K562 (cell line): ENCODE measurements around the gene THSD8. TPM values are rescaled to one million over a fixed set of nuclear protein-coding genes. Genes with fewer than 3 reads are reported as not detected.

Source experiments
- ATAC-seq: fragments of 200-7000 bp; cut with Tn5 transposase; 3 replicates; pipeline ENCODE4 v1.9.1; 2020; ENCODE audit warnings: moderate library complexity
- BruUV-seq: library from RNA; stranded (reverse); fragments of 400-500 nt; replicated peaks from 2 replicates; lab custom pipeline; 2021; lab: Mats Ljungman, UMichigan
- CTCF ChIA-PET: fragments of 300-600 bp; formaldehyde crosslinking; extraction: SDS; loops from one replicate; lab custom pipeline; 2021; ENCODE audit warnings: low intra/inter-chr PET ratio; lab: Yijun Ruan, JAX
- POLR2A ChIA-PET: fragments of 300-600, 350-650 bp; sonication (Branson Sonifier 250); formaldehyde crosslinking; extraction: SDS; loops from one replicate; lab custom pipeline; 2021; ENCODE audit warnings: antibody characterized with exemption, inconsistent platforms; lab: Yijun Ruan, JAX
- DNase-seq, 4 experiments: peaks; one replicate each; pipeline versions ENCODE4 v3.0.0 to v3.0.0-alpha.2; 2011 to 2018; ENCODE audit warnings: low spot score in 3 of 4, mixed read lengths in 3 of 4; ENCODE audit errors: extremely low read depth in 1 of 4
- FAIRE-seq: peaks from 2 replicates; lab custom pipeline; 2011; peaks lifted over from hg19 to GRCh38; lab: Jason Lieb, UNC
- H2AFZ ChIP-seq: 2 replicates; pipeline ENCODE4 v1.6.0; 2011; ENCODE audit warnings: low read depth, low read length, control low read depth, inconsistent platforms
- H3K27ac ChIP-seq: fragments of 200-600 bp; 3 replicates; pipeline ENCODE4 v1.8.0; 2011; ENCODE audit warnings: low read depth, mild to moderate bottlenecking, control low read depth, inconsistent platforms, low read length, moderate library complexity, mixed read lengths; ENCODE audit errors: extremely low read depth
- H3K27me3 ChIP-seq, 2 experiments: fragments of 300-600 bp in 1 of 2; 2 replicates in 1 of 2; 3 replicates in 1 of 2; pipeline versions ENCODE4 v1.6.0 to v1.8.0; 2011; ENCODE audit warnings: inconsistent platforms in 2 of 2, low read length in 2 of 2, mild to moderate bottlenecking in 1 of 2, mixed read lengths in 1 of 2, moderate library complexity in 1 of 2; ENCODE audit not compliant: control insufficient read depth in 2 of 2, insufficient read depth in 2 of 2
- H3K36me3 ChIP-seq: fragments of 300-600 bp; 3 replicates; pipeline ENCODE4 v1.8.0; 2011; ENCODE audit warnings: mild to moderate bottlenecking, low read length, inconsistent platforms; ENCODE audit not compliant: control insufficient read depth, insufficient read depth
- H3K4me1 ChIP-seq, 2 experiments: fragments of 200-600 bp in 1 of 2; replicated peaks in 1 of 2; 2 replicates in 1 of 2; 3 replicates in 1 of 2; pipeline versions ENCODE4 v1.5.1 to v1.8.0; 2011; ENCODE audit warnings: inconsistent platforms in 2 of 2, low read length in 2 of 2, mild to moderate bottlenecking in 1 of 2, mixed read lengths in 1 of 2, moderate library complexity in 1 of 2; ENCODE audit not compliant: control insufficient read depth in 2 of 2, insufficient read depth in 2 of 2
- H3K4me2 ChIP-seq: 2 replicates; pipeline ENCODE4 v1.6.1; 2011; ENCODE audit warnings: low read length, control low read depth, inconsistent platforms, mixed read lengths; ENCODE audit not compliant: insufficient read depth
- H3K4me3 ChIP-seq: fragments of 200-600 bp; sonication (generic), shearing (Covaris generic); 2 replicates; pipeline ENCODE4 v1.5.1; 2016; ENCODE audit warnings: control low read depth, inconsistent platforms
- H3K79me2 ChIP-seq: fragments of 200-600 bp; 3 replicates; pipeline ENCODE4 v1.8.0; 2011; ENCODE audit warnings: low read length, inconsistent platforms; ENCODE audit not compliant: control insufficient read depth, insufficient read depth
- H3K9ac ChIP-seq, 2 experiments: 2 replicates each; pipeline versions ENCODE4 v1.6.0 to v1.6.1; 2011; ENCODE audit warnings: low read depth in 2 of 2, low read length in 2 of 2, control low read depth in 1 of 2, inconsistent platforms in 1 of 2, mild to moderate bottlenecking in 1 of 2, mixed read lengths in 1 of 2; ENCODE audit not compliant: insufficient read depth in 1 of 2
- H3K9me1 ChIP-seq: one replicate; pipeline ENCODE4 v1.6.0; 2011; ENCODE audit warnings: inconsistent platforms, mild to moderate bottlenecking, low read length, moderate library complexity; ENCODE audit not compliant: control insufficient read depth, insufficient read depth
- H3K9me3 ChIP-seq: replicated peaks from 2 replicates; pipeline ENCODE4 v1.5.1; 2011; ENCODE audit warnings: low read depth, low read length, inconsistent platforms; ENCODE audit not compliant: control insufficient read depth, insufficient read depth
- H4K20me1 ChIP-seq: replicated peaks from 2 replicates; pipeline ENCODE4 v1.6.1; 2011; ENCODE audit warnings: low read length, inconsistent platforms, mixed read lengths; ENCODE audit not compliant: control insufficient read depth, insufficient read depth
- ADNP ChIP-seq: fragments of 200-800 bp; sonication (Bioruptor generic); IDR thresholded peaks from 2 replicates; pipeline ENCODE4 v1.6.1; 2016; ENCODE audit warnings: missing genetic modification characterization, missing compliant biosample characterization
- CBFA2T3 ChIP-seq: fragments of 450-650 bp; IDR thresholded peaks from 2 replicates; pipeline ENCODE4 v1.6.1; 2017
- DNMT1 ChIP-seq: fragments of 450-650 bp; IDR thresholded peaks from 2 replicates; pipeline ENCODE4 v1.6.1; 2016; ENCODE audit warnings: antibody characterized with exemption, mild to moderate bottlenecking
- HDAC1 ChIP-seq, 2 experiments: fragments of 450-650 bp; IDR thresholded peaks; 2 replicates each; pipeline ENCODE4 v1.6.1; 2016 to 2017; ENCODE audit warnings: inconsistent platforms in 1 of 2, mild to moderate bottlenecking in 1 of 2, moderate library complexity in 1 of 2
- HDGF ChIP-seq: fragments of 450-650 bp; IDR thresholded peaks from 2 replicates; pipeline ENCODE4 v1.6.1; 2016
- HIVEP1 ChIP-seq: fragments of 250-450 bp; sonication (Bioruptor Pico); IDR thresholded peaks from 2 replicates; pipeline ENCODE4 v1.4.0; 2020; ENCODE audit warnings: mild to moderate bottlenecking
- MAZ ChIP-seq, 2 experiments: fragments of 450-650 bp in 1 of 2; sonication (generic) in 1 of 2; formaldehyde crosslinking; IDR thresholded peaks in 1 of 2; conservative IDR thresholded peaks in 1 of 2; 2 replicates each; pipeline versions ENCODE4 v1.4.0 to v1.5.0; 2020; ENCODE audit warnings: mild to moderate bottlenecking in 1 of 2, missing genetic modification reagents in 1 of 2
- NR2C1 ChIP-seq, 2 experiments: fragments of 450-650 bp; IDR thresholded peaks; 2 replicates each; pipeline ENCODE4 v1.6.1; 2017; ENCODE audit warnings: mild to moderate bottlenecking in 2 of 2, antibody characterized with exemption in 1 of 2, inconsistent platforms in 1 of 2, missing compliant biosample characterization in 1 of 2, missing genetic modification characterization in 1 of 2
- RAD51 ChIP-seq: fragments of 450-650 bp; IDR thresholded peaks from 2 replicates; pipeline ENCODE4 v1.7.1; 2016; ENCODE audit warnings: low read depth, mild to moderate bottlenecking, borderline replicate concordance
- TBP ChIP-seq: optimal IDR thresholded peaks from 2 replicates; pipeline ENCODE3; 2011; ENCODE audit warnings: low read depth, low read length, improper control_type of control experiment
- ZNF143 ChIP-seq: sonication (generic); formaldehyde crosslinking; IDR thresholded peaks from 2 replicates; pipeline ENCODE4 v1.9.0; 2022; ENCODE audit warnings: mild to moderate bottlenecking, missing genetic modification reagents
- ZNF224 ChIP-seq: sonication (generic); formaldehyde crosslinking; IDR thresholded peaks from 2 replicates; pipeline ENCODE4 v1.8.0; 2022; ENCODE audit warnings: mild to moderate bottlenecking, missing genetic modification reagents
- ZNF23 ChIP-seq: fragments of 250-450 bp; sonication (Bioruptor Pico); IDR thresholded peaks from 2 replicates; pipeline ENCODE4 v1.4.0; 2020; ENCODE audit warnings: mild to moderate bottlenecking
- WGBS: fragments of 100-300 bp; shearing (Covaris generic); methylation state at CpG from one replicate; pipeline ENCODE4 v1.1.6; 2016; ENCODE audit warnings: low coverage, mixed read lengths; ENCODE audit not compliant: insufficient coverage; ENCODE audit errors: missing lambda C conversion rate; 5-methylcytosine and 5-hydroxymethylcytosine counted together
- in situ Hi-C: fragments of 300-500 bp; cut with MboI; formaldehyde crosslinking; loops from 4 replicates; pipeline ENCODE4 v1.15.0; 2018; ENCODE audit warnings: inconsistent platforms, mixed read lengths
- intact Hi-C: fragments of 100-400 bp; cut with micrococcal nuclease; formaldehyde crosslinking; loops from 2 replicates; pipeline ENCODE4 v1.14.2; 2022
- polyA plus RNA-seq, 8 experiments: library from polyadenylated mRNA; depleted of rRNA in 4 of 8; stranded (reverse) in 5 of 8; unstranded in 3 of 8; fragments of >200 nt; fragmentation: Nextera tagmentation in 2 of 8; fragmentation: Illumina TruSeq in 1 of 8; extraction: Ambion mirVana in 2 of 8; extraction: Trizol in 1 of 8; gene quantifications; 2 replicates each; pipeline versions ENCODE4 v1.2.1 to v1.2.3, GENCODE V29; 2011 to 2014; ENCODE audit warnings: inconsistent platforms in 1 of 8, missing spikeins in 1 of 8
- total RNA-seq, 7 experiments: library from RNA; depleted of rRNA in 6 of 7; stranded (reverse); fragments of >200 nt in 6 of 7; fragmentation: Illumina TruSeq in 2 of 7; extraction: Trizol in 2 of 7; gene quantifications; 2 replicates each; pipeline versions ENCODE4 v1.2.1 to v1.2.3, GENCODE V29; 2011 to 2021; ENCODE audit warnings: low replicate concordance in 1 of 7
- TF ChIP-seq, protein P1 (sequence below): fragments of 450-650 bp; IDR thresholded peaks from 2 replicates; pipeline ENCODE4 v1.6.1; 2016; ENCODE audit warnings: low read depth, mild to moderate bottlenecking, moderate library complexity
- TF ChIP-seq, protein P2 (sequence below): sonication (generic); formaldehyde crosslinking; IDR thresholded peaks from 2 replicates; pipeline ENCODE4 v1.8.0; 2023; ENCODE audit warnings: mild to moderate bottlenecking, missing genetic modification reagents
- TF ChIP-seq, protein P3 (sequence below): fragments of 450-650 bp; IDR thresholded peaks from 2 replicates; pipeline ENCODE4 v1.6.1; 2016; ENCODE audit warnings: antibody characterized with exemption
- TF ChIP-seq, protein P4 (sequence below): sonication (generic); formaldehyde crosslinking; IDR thresholded peaks from 2 replicates; pipeline ENCODE4 v1.8.0; 2022; ENCODE audit warnings: mild to moderate bottlenecking, missing genetic modification reagents

Gene THSD8
- total and polyA plus RNA-seq, 9 of the 15 experiments (the other 6 are each of a cell fraction or from before 2014, with no cell fraction given): 8.4 to 42.4 (median 19.9) TPM; not detected in 2

DNA sequence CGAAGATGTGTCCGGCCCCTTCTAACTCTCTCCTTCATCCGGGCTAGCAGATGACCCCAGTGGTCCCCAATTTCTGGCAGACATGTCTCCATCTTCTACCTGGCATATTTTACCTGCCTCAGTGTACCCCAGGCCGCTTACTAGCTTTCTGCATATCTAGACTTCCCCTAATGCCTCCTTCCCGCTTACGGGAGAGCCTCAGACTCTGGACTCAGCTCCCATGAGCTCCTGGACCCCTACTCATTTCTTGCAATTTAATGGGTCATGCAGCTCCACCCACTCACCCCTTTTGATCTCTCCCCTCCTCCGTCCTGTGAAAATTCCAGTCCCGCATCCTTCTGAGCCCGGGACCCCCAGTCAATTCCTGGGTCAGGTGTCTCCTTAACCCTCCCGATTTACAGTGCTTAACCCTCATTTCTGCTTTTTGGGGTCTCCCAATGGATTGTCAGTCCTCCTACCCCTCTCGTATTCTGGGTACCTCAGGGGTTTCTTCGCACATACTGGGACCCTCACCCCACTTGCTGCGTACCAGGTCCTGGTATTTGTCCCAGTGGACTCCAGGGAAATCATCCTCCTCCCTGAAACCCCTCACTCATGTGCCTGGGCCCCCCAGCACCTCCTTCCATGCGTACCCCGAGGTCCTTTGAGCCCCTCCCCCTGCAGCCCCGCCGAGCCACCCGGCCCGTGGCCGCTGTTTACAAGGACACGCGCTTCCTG lies 11.1 kb upstream of the THSD8 start:
- Histone ChIP-seq H3K36me3 (no peaks in the 10 kb centered on the region), H3K4me3 (peak overlapping the region; percentile 83), H3K9me1 (no peaks in the 10 kb centered on the region), H3K79me2 (peaks cover 36% of the 10 kb centered on the region), H2AFZ (peak overlapping the region; percentile 58), H3K9me3 (no peaks in the 10 kb centered on the region), H3K4me2 (peak overlapping the region; percentile 96), H3K9ac (peak overlapping the region; percentile 60 to 97; a peak in 3 of 4 replicates), H3K4me1 (peaks cover 42 to 78% of the 10 kb centered on the region in 2 experiments), H3K27ac (peak overlapping the region; percentile 89), H4K20me1 (peaks cover 13% of the 10 kb centered on the region; the same call in 1 of the 2 replicates), H3K27me3 (no peaks in the 10 kb centered on the region)
- CTCF ChIA-PET: no interaction called here
- 12% methylated on average over 13 of the region's 22 CpGs for WGBS
- POLR2A ChIA-PET: interaction anchor here (0.5 to 3.6 kb wide), 22 partner anchors 8 to 254 kb away, joined by 3 to 44 read pairs (median 10); partner anchors contain the start of genes BEST2, DHPS, DNASE2 and GET3
- no peak for FAIRE-seq
- in situ Hi-C loops: no loop called here
- intact Hi-C loops: loop anchor here (10.0 kb wide), 1 partner anchor 226 kb away; no protein-coding TSS in a partner anchor
- no TSS peak for BruUV-seq
- no peak for ATAC-seq
- peak in 1 of 4 experiments; percentile 25 for DNase-seq
- TF ChIP-seq ZNF143 (CRISPR knock-in tag) (0 out of 2 replicates have a peak, but pooled peaks have one; percentile 39), TBP (no peak), ADNP (no peak), DNMT1 (peak; percentile 64; the same call in 1 of the 2 replicates), ZNF224 (no peak), MAZ (CRISPR knock-in tag; conservative IDR thresholded peaks at IDR 0.05 in 1 of 2, IDR thresholded peaks at IDR 0.05 in 1 of 2) (no peak), CBFA2T3 (no peak), ZNF23 (CRISPR knock-in tag) (no peak), HDGF (0 out of 2 replicates have a peak, but pooled peaks have one; percentile 32), HDAC1 (IDR thresholded peaks at IDR 0.05) (peak in 1 of 2 experiments; percentile 83; a peak in 1 of 4 replicates), RAD51 (no peak), NR2C1 (IDR thresholded peaks at IDR 0.05) (no peak), NR2C1 (tag; IDR thresholded peaks at IDR 0.05) (no peak), HIVEP1 (no peak)
- TF ChIP-seq, protein P1, sequence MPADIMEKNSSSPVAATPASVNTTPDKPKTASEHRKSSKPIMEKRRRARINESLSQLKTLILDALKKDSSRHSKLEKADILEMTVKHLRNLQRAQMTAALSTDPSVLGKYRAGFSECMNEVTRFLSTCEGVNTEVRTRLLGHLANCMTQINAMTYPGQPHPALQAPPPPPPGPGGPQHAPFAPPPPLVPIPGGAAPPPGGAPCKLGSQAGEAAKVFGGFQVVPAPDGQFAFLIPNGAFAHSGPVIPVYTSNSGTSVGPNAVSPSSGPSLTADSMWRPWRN: peak; percentile 89
- TF ChIP-seq, protein P2, sequence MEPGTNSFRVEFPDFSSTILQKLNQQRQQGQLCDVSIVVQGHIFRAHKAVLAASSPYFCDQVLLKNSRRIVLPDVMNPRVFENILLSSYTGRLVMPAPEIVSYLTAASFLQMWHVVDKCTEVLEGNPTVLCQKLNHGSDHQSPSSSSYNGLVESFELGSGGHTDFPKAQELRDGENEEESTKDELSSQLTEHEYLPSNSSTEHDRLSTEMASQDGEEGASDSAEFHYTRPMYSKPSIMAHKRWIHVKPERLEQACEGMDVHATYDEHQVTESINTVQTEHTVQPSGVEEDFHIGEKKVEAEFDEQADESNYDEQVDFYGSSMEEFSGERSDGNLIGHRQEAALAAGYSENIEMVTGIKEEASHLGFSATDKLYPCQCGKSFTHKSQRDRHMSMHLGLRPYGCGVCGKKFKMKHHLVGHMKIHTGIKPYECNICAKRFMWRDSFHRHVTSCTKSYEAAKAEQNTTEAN (CRISPR knock-in tag): no peak
- TF ChIP-seq, protein P3, sequence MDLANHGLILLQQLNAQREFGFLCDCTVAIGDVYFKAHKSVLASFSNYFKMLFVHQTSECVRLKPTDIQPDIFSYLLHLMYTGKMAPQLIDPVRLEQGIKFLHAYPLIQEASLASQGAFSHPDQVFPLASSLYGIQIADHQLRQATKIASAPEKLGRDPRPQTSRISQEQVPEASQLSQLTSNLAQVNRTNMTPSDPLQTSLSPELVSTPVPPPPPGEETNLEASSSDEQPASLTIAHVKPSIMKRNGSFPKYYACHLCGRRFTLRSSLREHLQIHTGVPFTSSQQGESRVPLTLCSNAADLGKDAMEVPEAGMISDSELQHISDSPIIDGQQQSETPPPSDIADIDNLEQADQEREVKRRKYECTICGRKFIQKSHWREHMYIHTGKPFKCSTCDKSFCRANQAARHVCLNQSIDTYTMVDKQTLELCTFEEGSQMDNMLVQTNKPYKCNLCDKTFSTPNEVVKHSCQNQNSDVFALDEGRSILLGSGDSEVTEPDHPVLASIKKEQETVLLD: peak; percentile 82; the same call in 1 of the 2 replicates
- TF ChIP-seq, protein P4, sequence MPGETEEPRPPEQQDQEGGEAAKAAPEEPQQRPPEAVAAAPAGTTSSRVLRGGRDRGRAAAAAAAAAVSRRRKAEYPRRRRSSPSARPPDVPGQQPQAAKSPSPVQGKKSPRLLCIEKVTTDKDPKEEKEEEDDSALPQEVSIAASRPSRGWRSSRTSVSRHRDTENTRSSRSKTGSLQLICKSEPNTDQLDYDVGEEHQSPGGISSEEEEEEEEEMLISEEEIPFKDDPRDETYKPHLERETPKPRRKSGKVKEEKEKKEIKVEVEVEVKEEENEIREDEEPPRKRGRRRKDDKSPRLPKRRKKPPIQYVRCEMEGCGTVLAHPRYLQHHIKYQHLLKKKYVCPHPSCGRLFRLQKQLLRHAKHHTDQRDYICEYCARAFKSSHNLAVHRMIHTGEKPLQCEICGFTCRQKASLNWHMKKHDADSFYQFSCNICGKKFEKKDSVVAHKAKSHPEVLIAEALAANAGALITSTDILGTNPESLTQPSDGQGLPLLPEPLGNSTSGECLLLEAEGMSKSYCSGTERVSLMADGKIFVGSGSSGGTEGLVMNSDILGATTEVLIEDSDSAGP (CRISPR knock-in tag): no peak; the same call in 1 of the 2 replicates
